NCI-H187 (cell line): Measurements from ENCODE around the gene NPAS3.

Experiments used
- DNase-seq, 2 experiments: peaks; one replicate each; lab custom pipeline; 2025; lab: John Stamatoyannopoulos, UW

NPAS3 gene

GRCh38 chr14:33642080-33642479 lies 703.4 kb downstream of the NPAS3 start:
- DNase-seq = no peak

- no peak for DNase-seq
Measured at GRCh38 chr14:33642691-33643244, 704.1 kb downstream of the NPAS3 start.

- no peak for DNase-seq
Measured at GRCh38 chr14:33643426-33644181, 704.9 kb downstream of the NPAS3 start.

GRCh38 chr14:33646692-33647260 lies 708.1 kb downstream of the NPAS3 start:
- no peak for DNase-seq

GRCh38 chr14:33647385-33647786 lies 708.7 kb downstream of the NPAS3 start:
- no peak for DNase-seq

GRCh38 chr14:33650430-33650829 lies 711.8 kb downstream of the NPAS3 start:
- no peak for DNase-seq

- DNase-seq = no peak
Measured at GRCh38 chr14:33652566-33653307, 714.1 kb downstream of the NPAS3 start.

GRCh38 chr14:33653308-33653695 lies 714.6 kb downstream of the NPAS3 start:
- DNase-seq = no peak

- no peak for DNase-seq
Measured at GRCh38 chr14:33655421-33655820, 716.7 kb downstream of the NPAS3 start.

GRCh38 chr14:33657476-33657875 lies 718.8 kb downstream of the NPAS3 start:
- no peak for DNase-seq

- no peak for DNase-seq
Measured at GRCh38 chr14:33660248-33660647, 721.6 kb downstream of the NPAS3 start.

GRCh38 chr14:33661101-33661500 lies 722.4 kb downstream of the NPAS3 start:
- DNase-seq = no peak

GRCh38 chr14:33668066-33668465 lies 729.4 kb downstream of the NPAS3 start:
- DNase-seq = no peak

GRCh38 chr14:33669111-33669510 lies 730.4 kb downstream of the NPAS3 start:
- no peak for DNase-seq

- DNase-seq = no peak
Measured at GRCh38 chr14:33670235-33670634, 731.6 kb downstream of the NPAS3 start.

GRCh38 chr14:33671556-33671955 lies 732.9 kb downstream of the NPAS3 start:
- no peak for DNase-seq

- DNase-seq = no peak
Measured at GRCh38 chr14:33674927-33675326, 736.2 kb downstream of the NPAS3 start.

- DNase-seq = no peak
Measured at GRCh38 chr14:33675415-33676130, 736.9 kb downstream of the NPAS3 start.

GRCh38 chr14:33676135-33676566 lies 737.5 kb downstream of the NPAS3 start:
- DNase-seq = peak; percentile 32 to 61

- no peak for DNase-seq
Measured at GRCh38 chr14:33676891-33677290, 738.2 kb downstream of the NPAS3 start.

- DNase-seq = no peak
Measured at GRCh38 chr14:33678005-33678404, 739.3 kb downstream of the NPAS3 start.

GRCh38 chr14:33679025-33679424 lies 740.3 kb downstream of the NPAS3 start:
- DNase-seq = no peak
